Measurements from ENCODE around the gene KITLG.

Gene KITLG

DNA sequence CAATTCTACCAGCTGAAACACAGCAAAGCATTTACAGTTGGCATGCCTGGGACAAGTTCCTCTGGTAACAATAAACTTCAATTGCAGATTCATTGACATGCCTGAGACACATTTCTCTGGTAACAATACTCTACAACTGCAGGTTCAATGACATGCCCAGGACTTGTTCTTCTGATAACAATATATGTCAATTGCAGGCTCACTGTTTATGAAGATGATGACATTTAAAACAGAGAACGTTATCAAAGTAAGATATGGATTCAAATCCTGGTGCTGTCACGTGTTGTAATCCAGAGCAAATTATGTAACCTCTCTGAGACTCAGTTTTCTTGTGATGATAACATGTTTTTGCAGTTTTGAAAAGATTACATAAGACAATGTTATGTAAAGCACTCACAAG, 20.5 kb downstream of the KITLG start (continued):
- TF ChIP-seq, protein P1, sequence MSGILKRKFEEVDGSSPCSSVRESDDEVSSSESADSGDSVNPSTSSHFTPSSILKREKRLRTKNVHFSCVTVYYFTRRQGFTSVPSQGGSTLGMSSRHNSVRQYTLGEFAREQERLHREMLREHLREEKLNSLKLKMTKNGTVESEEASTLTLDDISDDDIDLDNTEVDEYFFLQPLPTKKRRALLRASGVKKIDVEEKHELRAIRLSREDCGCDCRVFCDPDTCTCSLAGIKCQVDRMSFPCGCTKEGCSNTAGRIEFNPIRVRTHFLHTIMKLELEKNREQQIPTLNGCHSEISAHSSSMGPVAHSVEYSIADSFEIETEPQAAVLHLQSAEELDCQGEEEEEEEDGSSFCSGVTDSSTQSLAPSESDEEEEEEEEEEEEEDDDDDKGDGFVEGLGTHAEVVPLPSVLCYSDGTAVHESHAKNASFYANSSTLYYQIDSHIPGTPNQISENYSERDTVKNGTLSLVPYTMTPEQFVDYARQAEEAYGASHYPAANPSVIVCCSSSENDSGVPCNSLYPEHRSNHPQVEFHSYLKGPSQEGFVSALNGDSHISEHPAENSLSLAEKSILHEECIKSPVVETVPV (CRISPR knock-in tag; IDR thresholded peaks at IDR 0.05) = no peak

DNA sequence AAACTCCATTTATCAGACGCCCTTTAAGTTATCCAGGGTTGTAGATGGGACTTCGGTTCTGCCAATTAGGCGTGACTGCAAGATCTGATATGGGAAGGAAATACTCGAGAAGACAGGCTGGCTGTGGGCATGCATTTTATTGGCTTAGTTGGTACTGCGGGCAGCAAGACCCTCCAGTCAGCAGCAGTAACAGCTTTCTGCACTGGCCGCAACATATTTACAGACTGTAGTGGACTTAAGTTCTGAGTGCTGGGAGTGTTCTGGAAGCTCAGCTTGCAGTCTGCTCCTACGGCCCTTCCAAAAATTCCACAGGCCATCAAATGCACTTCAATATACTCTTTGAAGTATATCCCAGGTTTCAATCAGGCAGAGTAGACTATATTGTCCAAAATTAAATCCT, 21.1 kb downstream of the KITLG start:
- TF ChIP-seq, protein P2, sequence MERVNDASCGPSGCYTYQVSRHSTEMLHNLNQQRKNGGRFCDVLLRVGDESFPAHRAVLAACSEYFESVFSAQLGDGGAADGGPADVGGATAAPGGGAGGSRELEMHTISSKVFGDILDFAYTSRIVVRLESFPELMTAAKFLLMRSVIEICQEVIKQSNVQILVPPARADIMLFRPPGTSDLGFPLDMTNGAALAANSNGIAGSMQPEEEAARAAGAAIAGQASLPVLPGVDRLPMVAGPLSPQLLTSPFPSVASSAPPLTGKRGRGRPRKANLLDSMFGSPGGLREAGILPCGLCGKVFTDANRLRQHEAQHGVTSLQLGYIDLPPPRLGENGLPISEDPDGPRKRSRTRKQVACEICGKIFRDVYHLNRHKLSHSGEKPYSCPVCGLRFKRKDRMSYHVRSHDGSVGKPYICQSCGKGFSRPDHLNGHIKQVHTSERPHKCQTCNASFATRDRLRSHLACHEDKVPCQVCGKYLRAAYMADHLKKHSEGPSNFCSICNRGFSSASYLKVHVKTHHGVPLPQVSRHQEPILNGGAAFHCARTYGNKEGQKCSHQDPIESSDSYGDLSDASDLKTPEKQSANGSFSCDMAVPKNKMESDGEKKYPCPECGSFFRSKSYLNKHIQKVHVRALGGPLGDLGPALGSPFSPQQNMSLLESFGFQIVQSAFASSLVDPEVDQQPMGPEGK (CRISPR knock-in tag; IDR thresholded peaks at IDR 0.05; ENCODE audit: borderline replicate concordance) = no peak
- no peak for TF ChIP-seq PPARA (CRISPR knock-in tag; IDR thresholded peaks at IDR 0.05; ENCODE audit: borderline replicate concordance)
- TF ChIP-seq ZFP3 (CRISPR knock-in tag; IDR thresholded peaks at IDR 0.05) = no peak
- TF ChIP-seq CSDC2 (CRISPR knock-in tag; IDR thresholded peaks at IDR 0.05) = no peak
- TF ChIP-seq, protein P3, sequence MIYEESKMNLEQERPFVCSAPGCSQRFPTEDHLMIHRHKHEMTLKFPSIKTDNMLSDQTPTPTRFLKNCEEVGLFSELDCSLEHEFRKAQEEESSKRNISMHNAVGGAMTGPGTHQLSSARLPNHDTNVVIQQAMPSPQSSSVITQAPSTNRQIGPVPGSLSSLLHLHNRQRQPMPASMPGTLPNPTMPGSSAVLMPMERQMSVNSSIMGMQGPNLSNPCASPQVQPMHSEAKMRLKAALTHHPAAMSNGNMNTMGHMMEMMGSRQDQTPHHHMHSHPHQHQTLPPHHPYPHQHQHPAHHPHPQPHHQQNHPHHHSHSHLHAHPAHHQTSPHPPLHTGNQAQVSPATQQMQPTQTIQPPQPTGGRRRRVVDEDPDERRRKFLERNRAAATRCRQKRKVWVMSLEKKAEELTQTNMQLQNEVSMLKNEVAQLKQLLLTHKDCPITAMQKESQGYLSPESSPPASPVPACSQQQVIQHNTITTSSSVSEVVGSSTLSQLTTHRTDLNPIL (CRISPR knock-in tag; IDR thresholded peaks at IDR 0.05; ENCODE audit: low read depth) = no peak
- no peak for TF ChIP-seq ESRRG (CRISPR knock-in tag; IDR thresholded peaks at IDR 0.05)
- TF ChIP-seq ZNF8 (CRISPR knock-in tag; IDR thresholded peaks at IDR 0.05) = no peak
- no peak for TF ChIP-seq ARNTL (CRISPR knock-in tag; IDR thresholded peaks at IDR 0.05; ENCODE audit: borderline replicate concordance, low read depth)
- TF ChIP-seq ZNF565 (CRISPR knock-in tag; conservative IDR thresholded peaks at IDR 0.05; ENCODE audit: low read depth) = no peak
- no peak for TF ChIP-seq ZC3H10 (CRISPR knock-in tag; IDR thresholded peaks at IDR 0.05)
- TF ChIP-seq GLIS3 (CRISPR knock-in tag; IDR thresholded peaks at IDR 0.05) = no peak
- TF ChIP-seq, protein P1 (CRISPR knock-in tag; IDR thresholded peaks at IDR 0.05) = no peak
- no peak for TF ChIP-seq ZNF70 (CRISPR knock-in tag; IDR thresholded peaks at IDR 0.05)
- no peak for ATAC-seq

DNA sequence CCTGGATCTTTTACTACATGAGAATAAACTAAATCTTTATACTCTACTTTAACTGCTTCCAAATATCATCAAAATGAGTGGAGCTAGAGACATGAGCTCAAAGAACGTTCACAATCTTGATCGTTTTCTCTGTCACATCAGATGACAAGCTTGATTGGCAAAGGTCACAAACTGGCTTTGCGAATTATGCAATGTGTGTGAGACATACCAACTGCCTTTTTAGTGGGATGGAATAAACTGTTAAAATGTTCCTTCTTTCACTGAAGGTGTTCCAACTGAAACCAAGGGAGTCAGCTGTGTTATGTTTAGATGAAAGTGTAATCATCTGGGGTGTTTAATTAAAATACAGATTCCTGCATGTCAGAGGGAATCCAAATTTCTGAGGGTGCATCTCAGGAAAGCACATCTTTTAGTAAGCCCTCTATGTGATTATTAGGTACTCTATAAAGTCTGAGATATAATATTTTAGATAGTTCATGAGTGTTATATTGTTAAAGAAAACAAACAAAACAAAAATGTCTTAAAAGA, 21.9 kb downstream of the KITLG start:
- TF ChIP-seq, protein P2 (CRISPR knock-in tag; IDR thresholded peaks at IDR 0.05; ENCODE audit: borderline replicate concordance) = no peak
- TF ChIP-seq TOX (CRISPR knock-in tag; IDR thresholded peaks at IDR 0.05; ENCODE audit: borderline replicate concordance) (no peak), ZFP3 (CRISPR knock-in tag; IDR thresholded peaks at IDR 0.05) (no peak), RARB (CRISPR knock-in tag; IDR thresholded peaks at IDR 0.05) (no peak), ZFP30 (CRISPR knock-in tag; IDR thresholded peaks at IDR 0.05) (no peak), BACH2 (CRISPR knock-in tag; IDR thresholded peaks at IDR 0.05; ENCODE audit: borderline replicate concordance) (no peak), GLIS3 (CRISPR knock-in tag; IDR thresholded peaks at IDR 0.05) (no peak), SNAI2 (CRISPR knock-in tag; IDR thresholded peaks at IDR 0.05) (no peak), PPARA (CRISPR knock-in tag; IDR thresholded peaks at IDR 0.05; ENCODE audit: borderline replicate concordance) (no peak), CSDC2 (CRISPR knock-in tag; IDR thresholded peaks at IDR 0.05) (no peak), ZNF565 (CRISPR knock-in tag; conservative IDR thresholded peaks at IDR 0.05; ENCODE audit: low read depth) (no peak), ZNF70 (CRISPR knock-in tag; IDR thresholded peaks at IDR 0.05) (no peak), ESRRG (CRISPR knock-in tag; IDR thresholded peaks at IDR 0.05) (no peak)
- TF ChIP-seq, protein P4, sequence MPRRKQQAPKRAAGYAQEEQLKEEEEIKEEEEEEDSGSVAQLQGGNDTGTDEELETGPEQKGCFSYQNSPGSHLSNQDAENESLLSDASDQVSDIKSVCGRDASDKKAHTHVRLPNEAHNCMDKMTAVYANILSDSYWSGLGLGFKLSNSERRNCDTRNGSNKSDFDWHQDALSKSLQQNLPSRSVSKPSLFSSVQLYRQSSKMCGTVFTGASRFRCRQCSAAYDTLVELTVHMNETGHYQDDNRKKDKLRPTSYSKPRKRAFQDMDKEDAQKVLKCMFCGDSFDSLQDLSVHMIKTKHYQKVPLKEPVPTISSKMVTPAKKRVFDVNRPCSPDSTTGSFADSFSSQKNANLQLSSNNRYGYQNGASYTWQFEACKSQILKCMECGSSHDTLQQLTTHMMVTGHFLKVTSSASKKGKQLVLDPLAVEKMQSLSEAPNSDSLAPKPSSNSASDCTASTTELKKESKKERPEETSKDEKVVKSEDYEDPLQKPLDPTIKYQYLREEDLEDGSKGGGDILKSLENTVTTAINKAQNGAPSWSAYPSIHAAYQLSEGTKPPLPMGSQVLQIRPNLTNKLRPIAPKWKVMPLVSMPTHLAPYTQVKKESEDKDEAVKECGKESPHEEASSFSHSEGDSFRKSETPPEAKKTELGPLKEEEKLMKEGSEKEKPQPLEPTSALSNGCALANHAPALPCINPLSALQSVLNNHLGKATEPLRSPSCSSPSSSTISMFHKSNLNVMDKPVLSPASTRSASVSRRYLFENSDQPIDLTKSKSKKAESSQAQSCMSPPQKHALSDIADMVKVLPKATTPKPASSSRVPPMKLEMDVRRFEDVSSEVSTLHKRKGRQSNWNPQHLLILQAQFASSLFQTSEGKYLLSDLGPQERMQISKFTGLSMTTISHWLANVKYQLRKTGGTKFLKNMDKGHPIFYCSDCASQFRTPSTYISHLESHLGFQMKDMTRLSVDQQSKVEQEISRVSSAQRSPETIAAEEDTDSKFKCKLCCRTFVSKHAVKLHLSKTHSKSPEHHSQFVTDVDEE (CRISPR knock-in tag; IDR thresholded peaks at IDR 0.05) = no peak
- TF ChIP-seq, protein P3 (CRISPR knock-in tag; IDR thresholded peaks at IDR 0.05; ENCODE audit: low read depth) = no peak
- TF ChIP-seq, protein P1 (CRISPR knock-in tag; IDR thresholded peaks at IDR 0.05) = no peak
- no peak for ATAC-seq
